ENCODE measurements around the gene AGAP2.
"Not testable (repeated sequence)": the region's sequence is repeated elsewhere in the genome, so short reads cannot be mapped to it uniquely, and the experiment has no call there.

The AGAP2 gene

GRCh38 chr12:57738661-57739237 lies at the start of gene AGAP2:
Gene AGAP2 (minus strand): TSS chr12:57738742. CDS start chr12:57738246, 496 bp downstream.
- no peak for FAIRE-seq

GRCh38 chr12:57783861-57784260 lies 45.3 kb upstream of the AGAP2 start:
- no peak for FAIRE-seq

GRCh38 chr12:57783466-57783801 lies 44.9 kb upstream of the AGAP2 start:
- no peak for FAIRE-seq

DNA sequence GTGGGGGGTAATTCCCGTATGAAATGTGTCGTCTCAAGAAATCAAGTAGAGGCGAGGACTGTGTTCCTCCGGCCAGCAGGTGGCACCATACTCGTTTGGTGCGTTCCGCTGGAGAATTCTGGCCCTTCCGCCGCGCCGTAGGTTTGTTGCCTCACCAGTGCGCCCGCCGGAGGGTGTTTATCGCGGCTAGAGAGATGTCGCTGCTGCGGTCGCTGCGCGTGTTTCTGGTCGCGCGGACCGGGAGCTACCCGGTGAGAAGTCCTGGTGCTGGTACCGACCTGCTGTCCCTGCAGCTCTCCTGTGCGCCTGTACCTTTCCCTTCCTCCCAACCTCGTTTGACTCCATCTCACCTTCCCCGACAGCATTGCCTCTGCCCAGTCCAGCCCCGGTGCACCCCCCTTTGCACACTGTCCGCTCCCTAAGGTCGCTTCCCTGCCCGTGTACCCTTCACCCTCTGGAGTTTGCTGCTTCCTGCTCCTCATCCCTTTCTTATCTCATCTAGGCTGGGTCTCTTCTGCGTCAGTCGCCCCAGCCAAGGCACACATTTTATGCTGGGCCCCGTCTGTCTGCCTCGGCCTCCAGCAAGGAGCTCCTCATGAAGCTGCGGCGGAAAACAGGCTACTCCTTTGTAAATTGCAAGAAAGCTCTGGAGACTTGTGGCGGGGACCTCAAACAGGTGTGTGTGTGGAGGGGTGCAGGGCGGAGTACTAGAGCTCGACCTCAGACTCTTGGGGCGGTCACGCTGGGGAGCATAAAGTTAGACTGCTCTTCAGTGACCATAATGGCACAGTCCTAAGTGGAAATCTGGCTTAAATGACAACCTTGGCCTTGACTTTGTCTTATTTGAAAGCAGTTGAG lies 44.3 kb upstream of the AGAP2 start, which contains the start of gene TSFM:
Gene TSFM (plus strand): TSS at position 180 of the 858 bp plus-strand sequence. CDS start 15 bp downstream, at position 195.
- no peak for FAIRE-seq

- FAIRE-seq, result no peak
Measured at GRCh38 chr12:57782243-57782607, 43.7 kb upstream of the AGAP2 start.

DNA sequence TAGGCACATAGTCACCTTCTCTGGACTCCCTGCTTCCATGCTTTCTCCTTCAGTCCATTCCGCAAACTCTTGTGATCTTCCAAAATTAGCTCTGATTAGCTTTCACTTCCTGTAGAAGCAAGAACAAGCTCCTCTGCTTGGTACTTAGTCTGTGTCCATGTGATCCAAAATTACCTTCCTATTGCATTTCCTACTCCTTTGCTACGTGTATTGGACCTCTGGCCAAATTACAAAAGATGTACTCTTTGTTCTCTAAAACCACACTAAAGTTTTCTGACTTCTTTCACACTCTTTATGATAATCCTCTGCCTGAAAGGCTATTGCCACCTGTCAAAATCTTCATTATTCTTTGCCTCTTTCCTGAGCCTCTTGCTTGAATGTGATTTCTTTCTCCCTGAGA lies 43.3 kb upstream of the AGAP2 start:
- no peak for FAIRE-seq

DNA sequence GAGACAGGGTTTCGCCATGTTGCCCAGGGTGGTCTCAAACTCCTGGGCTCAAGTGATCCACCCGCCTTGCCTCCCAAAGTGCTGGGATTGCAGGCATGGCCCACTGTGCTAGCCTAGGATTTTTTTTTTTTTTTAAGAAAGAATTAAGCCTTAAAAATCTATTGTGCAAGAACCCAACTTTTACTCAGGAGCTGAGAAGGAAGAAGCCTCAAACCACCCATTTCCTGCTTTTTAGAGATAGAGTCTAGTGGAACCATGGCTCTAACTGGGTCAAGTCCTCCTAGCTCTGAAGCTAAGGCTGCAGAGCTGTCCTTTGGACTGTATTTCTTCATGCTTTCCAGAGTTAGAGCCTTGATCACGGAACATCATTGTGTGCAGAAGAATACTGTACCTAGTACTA lies 42.7 kb upstream of the AGAP2 start:
- FAIRE-seq, result no peak

DNA sequence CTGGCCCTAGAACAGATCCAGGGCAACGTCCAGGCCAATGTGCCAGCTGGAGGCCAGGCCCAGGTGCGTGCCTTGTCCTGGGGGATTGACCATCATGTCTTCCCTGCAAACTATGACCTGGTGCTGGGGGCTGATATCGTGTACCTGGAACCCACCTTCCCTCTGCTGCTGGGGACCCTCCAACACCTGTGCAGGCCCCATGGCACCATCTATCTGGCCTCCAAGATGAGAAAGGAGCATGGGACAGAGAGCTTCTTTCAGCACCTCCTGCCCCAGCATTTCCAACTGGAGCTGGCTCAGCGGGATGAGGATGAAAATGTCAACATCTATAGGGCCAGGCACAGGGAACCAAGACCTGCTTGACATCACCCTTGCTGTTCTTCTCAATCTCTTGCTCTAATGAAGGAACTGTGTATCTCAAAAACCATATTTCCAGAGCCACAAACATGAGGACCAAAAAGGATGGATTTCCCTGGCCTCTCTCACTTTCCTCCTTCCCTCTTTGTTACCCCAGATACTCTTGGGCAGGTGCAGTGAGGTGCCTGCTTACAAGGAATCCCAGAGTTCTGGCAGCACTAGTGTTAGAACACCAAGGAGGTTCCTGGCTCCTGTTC lies 41.8 kb upstream of the AGAP2 start:
- no peak for FAIRE-seq

DNA sequence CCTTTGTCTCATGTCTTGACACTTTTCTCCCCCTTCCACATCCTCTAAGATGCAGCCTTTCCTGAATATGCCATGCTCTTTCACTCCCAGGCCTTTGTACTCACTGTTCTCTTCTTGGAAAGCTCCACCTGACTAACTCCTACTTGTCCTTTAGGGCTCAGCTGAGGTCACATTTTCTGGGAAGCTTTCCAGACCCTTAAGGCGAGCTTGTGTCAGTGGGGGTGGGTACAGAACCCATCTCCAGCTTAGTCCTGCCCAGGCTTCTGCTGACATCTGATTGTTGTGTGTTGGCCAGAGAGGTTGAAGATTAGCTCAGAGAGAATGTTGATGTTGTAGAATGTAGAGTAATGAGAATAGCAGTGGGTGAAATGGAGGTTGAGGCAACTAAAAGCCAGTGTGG lies 41.2 kb upstream of the AGAP2 start:
- no peak for FAIRE-seq

DNA sequence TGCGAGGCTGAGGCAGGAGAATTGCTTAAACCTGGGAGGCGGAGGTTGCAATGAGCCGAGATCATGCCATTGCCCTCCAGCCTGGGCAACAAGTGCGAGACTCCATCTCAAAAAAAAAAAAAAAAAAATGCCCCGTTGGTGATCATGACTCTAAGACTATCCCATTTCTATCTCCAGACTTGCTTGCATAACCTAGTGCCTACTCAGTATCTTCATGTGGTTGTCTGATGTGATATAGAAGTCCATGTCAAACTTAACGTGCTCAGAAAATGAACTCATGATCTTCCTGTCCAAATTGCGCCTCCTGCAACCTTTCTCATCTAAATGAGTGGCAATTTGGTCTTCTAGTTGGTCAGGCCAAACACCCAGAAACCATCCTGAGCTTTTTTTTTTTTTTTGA lies 39.4 kb upstream of the AGAP2 start:
- no peak for FAIRE-seq

- no peak for FAIRE-seq
Measured at GRCh38 chr12:57777367-57777766, 38.8 kb upstream of the AGAP2 start.

- FAIRE-seq, result no peak
Measured at GRCh38 chr12:57776247-57776587, 37.7 kb upstream of the AGAP2 start.

DNA sequence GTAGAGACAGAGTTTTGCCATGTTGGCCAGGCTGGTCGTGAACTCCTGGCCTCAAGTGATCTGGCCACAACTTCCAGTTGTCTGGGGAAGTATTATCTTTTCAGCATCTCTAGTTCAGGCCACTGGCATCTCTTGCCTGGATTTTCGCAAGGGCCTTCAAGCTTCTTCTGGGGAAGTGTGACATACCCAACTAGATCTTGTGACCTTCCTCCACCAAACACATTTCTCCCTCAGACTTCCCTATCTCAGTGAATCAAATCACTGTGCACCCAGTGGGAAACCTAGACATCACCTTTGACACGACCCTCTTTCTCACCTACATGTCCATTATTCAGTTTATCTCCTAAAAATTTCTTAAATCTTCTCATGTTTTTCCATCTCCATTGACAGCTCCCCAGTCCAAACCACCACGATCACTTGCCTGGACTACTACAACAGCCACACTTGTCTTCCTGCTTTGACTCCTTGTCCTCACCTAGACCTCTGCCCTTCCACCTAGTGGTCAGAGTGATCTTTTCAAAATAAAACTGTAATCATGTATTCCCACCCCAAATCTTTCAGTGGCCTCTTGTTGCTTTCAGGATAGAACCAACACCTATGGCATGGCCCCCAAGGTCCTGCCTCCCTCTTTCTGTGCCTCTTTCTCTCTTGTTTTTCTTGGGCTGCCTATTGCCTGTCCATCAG lies 37.2 kb upstream of the AGAP2 start:
- FAIRE-seq, result no peak

- no peak for FAIRE-seq
Measured at GRCh38 chr12:57775044-57775443, 36.5 kb upstream of the AGAP2 start.

DNA sequence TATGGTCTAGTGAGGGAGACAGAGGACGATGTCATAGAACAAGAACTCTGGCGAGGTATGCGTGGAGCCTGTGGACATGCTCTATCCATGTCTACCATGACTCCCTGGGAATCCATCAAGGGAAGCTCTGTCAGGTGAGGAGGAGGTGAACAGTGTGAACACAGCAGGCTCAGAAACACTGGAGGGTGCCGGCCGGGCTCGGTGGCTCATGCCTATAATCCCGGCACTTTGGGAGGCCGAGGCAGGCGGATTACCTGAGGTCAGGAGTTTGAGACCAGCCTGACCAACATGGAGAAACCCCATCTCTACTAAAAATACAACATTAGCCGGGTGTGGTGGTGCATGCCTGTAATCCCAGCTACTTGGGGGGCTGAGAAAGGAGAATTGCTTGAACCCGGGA lies 36.1 kb upstream of the AGAP2 start:
- not testable (repeated sequence) for FAIRE-seq

- FAIRE-seq, result no peak
Measured at GRCh38 chr12:57772429-57773322, 34.1 kb upstream of the AGAP2 start, which contains the start of gene EEF1AKMT3. Gene EEF1AKMT3 (plus strand): TSS chr12:57772614. CDS start chr12:57772725, 111 bp downstream.

DNA sequence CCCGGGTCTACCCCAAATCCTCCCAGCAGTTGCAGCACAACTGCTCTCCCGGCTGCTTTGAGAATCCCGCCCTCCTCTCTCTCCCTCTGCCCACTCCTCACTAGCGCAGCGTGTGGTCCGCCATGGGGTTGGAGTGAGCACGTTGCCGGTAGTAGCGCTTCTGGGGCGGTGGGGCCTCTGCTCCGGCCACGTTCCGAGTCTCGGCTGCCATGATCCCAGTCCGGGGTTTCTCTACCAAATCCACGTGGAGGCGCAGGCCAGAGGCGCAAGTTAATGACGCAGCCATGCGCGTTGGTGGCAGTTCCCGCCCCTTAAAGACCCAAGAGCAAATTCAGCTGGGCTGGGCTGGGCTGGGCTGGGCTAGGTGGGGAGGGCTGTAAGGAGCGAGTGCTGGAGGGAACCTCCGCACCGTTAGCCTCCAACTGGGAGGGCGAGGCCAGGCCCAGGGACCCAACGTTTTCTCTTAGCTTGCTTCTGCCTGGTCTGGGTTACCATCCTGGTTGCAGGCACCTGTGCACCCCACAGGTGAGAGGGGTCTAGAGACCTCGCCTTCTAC lies 33.4 kb upstream of the AGAP2 start, which contains the start of gene METTL1:
Gene METTL1 (minus strand): TSS at position 233 of the 556 bp plus-strand sequence. CDS start 22 bp downstream, at position 211.
- no peak for FAIRE-seq

GRCh38 chr12:57771236-57771872 lies 32.8 kb upstream of the AGAP2 start:
- FAIRE-seq, result no peak

DNA sequence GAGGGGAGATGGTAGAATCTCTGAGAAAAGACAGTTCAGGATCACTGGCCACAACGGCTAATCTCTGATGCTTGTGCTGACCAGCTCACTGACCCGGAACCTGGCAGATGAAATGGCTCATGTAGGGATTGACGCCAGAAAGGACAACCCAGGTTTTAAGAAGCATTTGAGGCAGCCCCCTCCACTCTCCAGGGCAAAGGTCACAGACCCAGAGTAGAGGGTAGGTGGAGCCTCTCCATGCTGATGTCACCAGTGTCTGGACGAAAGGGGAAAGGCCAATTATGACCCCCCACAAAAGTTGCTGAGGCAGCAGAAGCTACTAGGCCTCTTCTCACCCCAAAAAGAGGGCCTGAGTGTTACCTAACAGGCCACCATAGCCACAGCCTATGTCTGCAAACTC lies 32.2 kb upstream of the AGAP2 start:
- FAIRE-seq, result no peak

- FAIRE-seq, result no peak
Measured at GRCh38 chr12:57769594-57769993, 31.1 kb upstream of the AGAP2 start.

DNA sequence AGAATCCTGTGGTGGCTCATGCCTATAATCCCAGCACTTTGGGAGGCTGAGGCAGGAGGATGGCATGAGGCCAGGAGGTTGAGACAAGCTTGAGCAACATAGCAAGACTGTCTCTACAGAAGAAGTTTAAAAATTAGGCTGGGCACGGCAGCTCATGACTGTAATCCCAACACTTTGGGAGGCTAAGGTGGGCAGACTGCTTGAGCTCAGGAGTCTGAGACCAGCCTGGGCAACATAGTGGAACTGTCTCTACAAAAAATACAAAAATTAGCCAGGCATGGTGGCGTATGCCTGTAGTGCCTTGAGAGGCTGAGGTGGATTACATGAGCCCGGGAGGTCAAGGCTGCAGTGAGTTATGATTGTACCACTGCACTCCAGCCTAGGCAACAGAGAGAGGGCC lies 29.3 kb upstream of the AGAP2 start:
- no peak for FAIRE-seq
